GM12878 (cell line): ENCODE results near the gene CAPN14. TPM values are rescaled to one million over a fixed set of nuclear protein-coding genes. Genes with fewer than 3 reads are reported as not detected.

Experiments used
- ATAC-seq: fragments of 200-7000 bp; cut with Tn5 transposase; 3 replicates; pipeline ENCODE4 v1.9.1; 2020; ENCODE audit warnings: mild to moderate bottlenecking, moderate library complexity
- BruUV-seq: library from RNA; stranded (reverse); fragments of 400-500 nt; replicated peaks from 2 replicates; lab custom pipeline; 2021; lab: Mats Ljungman, UMichigan
- CTCF ChIA-PET: fragments of 300-600 bp; sonication (Branson Sonifier 250); formaldehyde crosslinking; extraction: SDS; loops from one replicate; lab custom pipeline; 2021; ENCODE audit warnings: inconsistent platforms; lab: Yijun Ruan, JAX
- POLR2A ChIA-PET: fragments of 350-600 bp; formaldehyde crosslinking; extraction: SDS; loops from one replicate; lab custom pipeline; 2021; ENCODE audit warnings: inconsistent platforms; lab: Charles Lee
- RAD21 ChIA-PET: fragments of 300-600 bp; sonication (Branson Sonifier 250); formaldehyde crosslinking; loops from one replicate; lab custom pipeline; 2023; ENCODE audit warnings: antibody characterized with exemption; ENCODE audit not compliant: unreplicated experiment; lab: Charles Lee
- SMC1A ChIA-PET: fragments of 300-600 bp; sonication (Branson Sonifier 250); formaldehyde crosslinking; loops from one replicate; lab custom pipeline; 2023; ENCODE audit not compliant: unreplicated experiment, uncharacterized antibody; lab: Charles Lee
- DNase-seq: peaks from one replicate; pipeline ENCODE4 v3.0.0-alpha.2; 2011; ENCODE audit warnings: low read depth, low spot score
- FAIRE-seq: peaks from 3 replicates; lab custom pipeline; 2011; peaks lifted over from hg19 to GRCh38; lab: Jason Lieb, UNC
- H2AFZ ChIP-seq: 2 replicates; pipeline ENCODE4 v1.6.0; 2011; ENCODE audit warnings: low read depth, low read length, control low read depth; ENCODE audit not compliant: control insufficient read depth
- H3K27ac ChIP-seq: 2 replicates; pipeline ENCODE4 v1.5.1; 2011; ENCODE audit warnings: control low read depth; ENCODE audit not compliant: control insufficient read depth, insufficient read depth
- H3K27me3 ChIP-seq, 2 experiments: replicated peaks in 1 of 2; 2 replicates each; pipeline versions ENCODE4 v1.6.0 to v1.6.1; 2011; ENCODE audit warnings: low read length in 1 of 2; ENCODE audit not compliant: control insufficient read depth in 2 of 2, insufficient read depth in 2 of 2
- H3K36me3 ChIP-seq, 2 experiments: 2 replicates each; pipeline ENCODE4 v1.5.1; 2011; ENCODE audit warnings: low read length in 1 of 2; ENCODE audit not compliant: control insufficient read depth in 2 of 2, insufficient read depth in 2 of 2
- H3K4me1 ChIP-seq: 2 replicates; pipeline ENCODE4 v1.6.1; 2011; ENCODE audit warnings: mild to moderate bottlenecking, low read length, moderate library complexity, mixed read lengths; ENCODE audit not compliant: control insufficient read depth, insufficient read depth
- H3K4me2 ChIP-seq: 2 replicates; pipeline ENCODE4 v1.6.0; 2011; ENCODE audit warnings: control low read depth; ENCODE audit not compliant: control insufficient read depth, insufficient read depth
- H3K4me3 ChIP-seq: fragments of 200-600 bp; sonication (generic); 2 replicates; pipeline ENCODE4 v1.5.1; 2016
- H3K79me2 ChIP-seq: 2 replicates; pipeline ENCODE4 v1.6.0; 2011; ENCODE audit warnings: low read length; ENCODE audit not compliant: control insufficient read depth, insufficient read depth
- H3K9ac ChIP-seq: 2 replicates; pipeline ENCODE4 v1.8.0; 2011; ENCODE audit warnings: low read length, control low read depth, mixed read lengths; ENCODE audit not compliant: control insufficient read depth, insufficient read depth
- H3K9me3 ChIP-seq: replicated peaks from 3 replicates; pipeline ENCODE4 v1.5.1; 2011; ENCODE audit warnings: mild to moderate bottlenecking, low read length; ENCODE audit not compliant: control insufficient read depth, insufficient read depth
- H4K20me1 ChIP-seq: 2 replicates; pipeline ENCODE4 v1.6.0; 2011; ENCODE audit not compliant: control insufficient read depth, insufficient read depth
- ATF3 ChIP-seq: IDR thresholded peaks from 2 replicates; pipeline ENCODE4 v1.6.1; 2011; ENCODE audit warnings: low read depth, mild to moderate bottlenecking, low read length, moderate library complexity, borderline replicate concordance; ENCODE audit errors: extremely low read depth
- BCL11A ChIP-seq: IDR thresholded peaks from 2 replicates; pipeline ENCODE4 v1.6.1; 2011; ENCODE audit warnings: low read depth, low read length
- CREM ChIP-seq: IDR thresholded peaks from 2 replicates; pipeline ENCODE4 v1.6.1; 2014; ENCODE audit warnings: antibody characterized with exemption, low read depth
- E2F8 ChIP-seq: fragments of 450-650 bp; IDR thresholded peaks from 2 replicates; pipeline ENCODE4 v1.6.1; 2018; ENCODE audit warnings: mild to moderate bottlenecking, low read depth, moderate library complexity; ENCODE audit not compliant: partially characterized antibody
- HDAC2 ChIP-seq: fragments of 200-600 bp; sonication (generic); IDR thresholded peaks from 2 replicates; pipeline ENCODE4 v1.6.1; 2017
- IRF4 ChIP-seq: IDR thresholded peaks from 2 replicates; pipeline ENCODE4 v1.6.1; 2011; ENCODE audit warnings: low read depth, low read length
- PBX3 ChIP-seq: IDR thresholded peaks from 2 replicates; pipeline ENCODE4 v1.6.1; 2011; ENCODE audit warnings: mild to moderate bottlenecking, low read depth, low read length, moderate library complexity; ENCODE audit not compliant: insufficient replicate concordance
- PKNOX1 ChIP-seq: fragments of 450-650 bp; IDR thresholded peaks from 2 replicates; pipeline ENCODE4 v1.6.1; 2016; ENCODE audit warnings: mild to moderate bottlenecking
- RB1 ChIP-seq: fragments of 450-650 bp; formaldehyde crosslinking; IDR thresholded peaks from 2 replicates; pipeline ENCODE4 v1.6.1; 2017; ENCODE audit warnings: mild to moderate bottlenecking, borderline replicate concordance
- SKIL ChIP-seq: fragments of 450-650 bp; IDR thresholded peaks from 2 replicates; pipeline ENCODE4 v1.6.1; 2017; ENCODE audit warnings: mild to moderate bottlenecking, low read depth, inconsistent platforms; ENCODE audit not compliant: poor library complexity, severe bottlenecking
- ZBTB33 ChIP-seq: fragments of 450-650 bp; IDR thresholded peaks from 2 replicates; pipeline ENCODE4 v1.6.1; 2017; ENCODE audit warnings: mild to moderate bottlenecking
- WGBS: methylation state at CpG from one replicate; pipeline ENCODE4 v1.1.6; 2016; ENCODE audit warnings: low lambda C conversion rate; ENCODE audit not compliant: insufficient replicate concordance, insufficient coverage; ENCODE audit errors: missing lambda C conversion rate; 5-methylcytosine and 5-hydroxymethylcytosine counted together
- in situ Hi-C: fragments of 300-500 bp; cut with MboI; formaldehyde crosslinking; loops from 9 replicates; pipeline ENCODE4 v1.14.3; 2018; ENCODE audit warnings: mixed read lengths
- intact Hi-C: fragments of 100-400 bp; cut with micrococcal nuclease; formaldehyde crosslinking; loops from one replicate; pipeline ENCODE4 v1.14.2; 2022; ENCODE audit not compliant: unreplicated experiment
- polyA plus RNA-seq, 11 experiments: library from polyadenylated mRNA; depleted of rRNA in 4 of 11; unstranded in 6 of 11; stranded (reverse) in 5 of 11; fragments of >200 nt; fragmentation: Nextera tagmentation in 4 of 11; fragmentation: Illumina TruSeq in 1 of 11; extraction: Ambion mirVana in 4 of 11; extraction: Trizol in 1 of 11; gene quantifications; 1 replicate in 1 of 11; 2 replicates in 10 of 11; pipeline versions ENCODE4 v1.2.1 to v1.2.3, GENCODE V29; 2011 to 2016; ENCODE audit warnings: inconsistent platforms in 2 of 11, missing spikeins in 2 of 11, low read depth in 1 of 11
- total RNA-seq, 4 experiments: library from RNA; depleted of rRNA in 3 of 4; stranded (reverse); fragments of >200 nt in 3 of 4; fragmentation: Illumina TruSeq in 1 of 4; extraction: Trizol in 1 of 4; gene quantifications; 2 replicates each; pipeline versions ENCODE4 v1.2.1 to v1.2.3, GENCODE V29; 2013 to 2021

CAPN14 gene
- total and polyA plus RNA-seq, 10 of the 15 experiments (the other 5 are each of a cell fraction or from before 2014, with no cell fraction given): 0.08 to 1.5 (median 1.1) TPM

GRCh38 chr2:31141443-31142085 is 75.8 kb downstream of the CAPN14 start:
- FAIRE-seq (no peak), DNase-seq (no peak), ATAC-seq (no peak)
- Histone ChIP-seq H3K9me3 (no peaks in the 10 kb centered on the region), H3K4me2 (no peak overlapping the region), H3K36me3 (no peaks in the 10 kb centered on the region), H3K27ac (no peak overlapping the region), H3K79me2 (no peaks in the 10 kb centered on the region), H3K27me3 (peaks cover 2 to 21% of the 10 kb centered on the region in 2 experiments), H2AFZ (no peak overlapping the region), H3K4me1 (no peaks in the 10 kb centered on the region; the same call in 1 of the 2 replicates), H4K20me1 (no peaks in the 10 kb centered on the region), H3K4me3 (no peak overlapping the region), H3K9ac (no peak overlapping the region)
- intact Hi-C loops: no loop called here
- RAD21 ChIA-PET: interaction anchor here (1.2 to 1.5 kb wide), 2 partner anchors 28 to 178 kb away, joined by 3 to 5 read pairs; no protein-coding TSS in a partner anchor
- no TSS peak for BruUV-seq
- CTCF ChIA-PET: interaction anchor here (0.9 to 2.8 kb wide), 5 partner anchors 12 to 430 kb away, joined by 3 to 7 read pairs (median 4); no protein-coding TSS in a partner anchor
- SMC1A ChIA-PET: interaction anchor here (1.3 kb wide), 1 partner anchor 29 kb away, joined by 5 read pairs; no protein-coding TSS in a partner anchor
- POLR2A ChIA-PET: interaction anchor here (0.5 kb wide), 1 partner anchor 899 kb away, joined by 3 read pairs; no protein-coding TSS in a partner anchor
- in situ Hi-C loops: no loop called here
- WGBS: 72% methylated on average over 15 of the region's 15 CpGs
- no peak for TF ChIP-seq PBX3
- no peak for TF ChIP-seq RB1
- no peak for TF ChIP-seq BCL11A
- no peak for TF ChIP-seq ZBTB33
- TF ChIP-seq E2F8: no peak
- TF ChIP-seq ATF3: no peak
- TF ChIP-seq PKNOX1: no peak
- TF ChIP-seq CREM: no peak
- TF ChIP-seq HDAC2: no peak
- no peak for TF ChIP-seq IRF4
- no peak for TF ChIP-seq SKIL
